DOHH2 (cell line): ENCODE data around the gene ALDH1L1.

Experiments used
- EZH2phosphoT487 ChIP-seq: fragments of 200-600 bp; sonication (generic); IDR thresholded peaks from 2 replicates; pipeline ENCODE4 v1.6.1; 2017; ENCODE audit warnings: borderline replicate concordance, mild to moderate bottlenecking, antibody characterized with exemption, low read length, moderate library complexity, mixed read lengths
- TF ChIP-seq, protein P1 (sequence below): fragments of 200-600 bp; sonication (generic); IDR thresholded peaks from one replicate; pipeline ENCODE4 v1.5.1; 2014; ENCODE audit warnings: antibody characterized with exemption, mild to moderate bottlenecking, low read depth, low read length; ENCODE audit not compliant: poor library complexity, severe bottlenecking

- TF ChIP-seq, protein P1, sequence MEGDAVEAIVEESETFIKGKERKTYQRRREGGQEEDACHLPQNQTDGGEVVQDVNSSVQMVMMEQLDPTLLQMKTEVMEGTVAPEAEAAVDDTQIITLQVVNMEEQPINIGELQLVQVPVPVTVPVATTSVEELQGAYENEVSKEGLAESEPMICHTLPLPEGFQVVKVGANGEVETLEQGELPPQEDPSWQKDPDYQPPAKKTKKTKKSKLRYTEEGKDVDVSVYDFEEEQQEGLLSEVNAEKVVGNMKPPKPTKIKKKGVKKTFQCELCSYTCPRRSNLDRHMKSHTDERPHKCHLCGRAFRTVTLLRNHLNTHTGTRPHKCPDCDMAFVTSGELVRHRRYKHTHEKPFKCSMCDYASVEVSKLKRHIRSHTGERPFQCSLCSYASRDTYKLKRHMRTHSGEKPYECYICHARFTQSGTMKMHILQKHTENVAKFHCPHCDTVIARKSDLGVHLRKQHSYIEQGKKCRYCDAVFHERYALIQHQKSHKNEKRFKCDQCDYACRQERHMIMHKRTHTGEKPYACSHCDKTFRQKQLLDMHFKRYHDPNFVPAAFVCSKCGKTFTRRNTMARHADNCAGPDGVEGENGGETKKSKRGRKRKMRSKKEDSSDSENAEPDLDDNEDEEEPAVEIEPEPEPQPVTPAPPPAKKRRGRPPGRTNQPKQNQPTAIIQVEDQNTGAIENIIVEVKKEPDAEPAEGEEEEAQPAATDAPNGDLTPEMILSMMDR = no peak
- TF ChIP-seq EZH2phosphoT487 = no peak
Measured at GRCh38 chr3:126054870-126055269, 125.5 kb downstream of the ALDH1L1 start.
